Suprapubic skin (tissue), 4 donors: ENCODE results near the gene RIOK2. TPM values are rescaled to one million over a fixed set of nuclear protein-coding genes. Genes with fewer than 3 reads are reported as not detected.

Experiments
- DNase-seq, 2 donors: peaks; one replicate each; pipeline ENCODE4 v3.0.0-alpha.2; 2019; ENCODE audit warnings: low spot score in 2 of 2
- H3K27ac ChIP-seq: fragments of 200-600 bp; sonication (generic); one replicate; pipeline ENCODE4 v1.5.1; 2019
- H3K27me3 ChIP-seq: fragments of 200-600 bp; sonication (generic); one replicate; pipeline ENCODE4 v1.5.1; 2019
- H3K36me3 ChIP-seq: fragments of 200-600 bp; sonication (generic); one replicate; pipeline ENCODE4 v1.5.1; 2019
- H3K4me1 ChIP-seq: fragments of 200-600 bp; sonication (generic); one replicate; pipeline ENCODE4 v1.5.1; 2019
- H3K4me3 ChIP-seq: fragments of 200-600 bp; sonication (generic); one replicate; pipeline ENCODE4 v1.5.1; 2019; ENCODE audit warnings: mild to moderate bottlenecking
- H3K9me3 ChIP-seq: fragments of 200-600 bp; sonication (generic); one replicate; pipeline ENCODE4 v1.5.1; 2019
- CTCF ChIP-seq, 2 donors: fragments of 200-600 bp in 1 of 2; fragments of 450-650 bp in 1 of 2; sonication (generic) in 1 of 2; IDR thresholded peaks; one replicate each; pipeline ENCODE4 v1.5.1; 2016 to 2019; ENCODE audit warnings: antibody characterized with exemption in 2 of 2, mild to moderate bottlenecking in 1 of 2, moderate library complexity in 1 of 2
- EP300 ChIP-seq: sonication (generic); formaldehyde crosslinking; IDR thresholded peaks from one replicate; pipeline ENCODE4 v1.6.1; 2017; ENCODE audit warnings: antibody characterized with exemption
- POLR2A ChIP-seq, 2 donors: fragments of 450-650 bp; IDR thresholded peaks; one replicate each; pipeline ENCODE4 v1.6.1; 2017; ENCODE audit warnings: antibody characterized with exemption in 2 of 2, mild to moderate bottlenecking in 2 of 2, moderate library complexity in 2 of 2
- POLR2AphosphoS5 ChIP-seq, 3 donors: sonication (generic); formaldehyde crosslinking; IDR thresholded peaks; one replicate each; pipeline ENCODE4 v1.6.1; 2017; ENCODE audit warnings: antibody characterized with exemption in 3 of 3
- WGBS: methylation state at CpG from one replicate; pipeline ENCODE4 v1.1.5; 2018; 5-methylcytosine and 5-hydroxymethylcytosine counted together
- total RNA-seq, 4 donors: library from RNA; depleted of rRNA; stranded (reverse); fragments of >200 nt; gene quantifications; one replicate each; pipeline ENCODE4 v1.1.0, GENCODE V29; 2016

The RIOK2 gene
- total RNA-seq, 4 donors from 2014 or later, result 7.4 to 24.9 (median 16.3) TPM

- WGBS, result 67% methylated on average over 2 of the region's 2 CpGs
- H3K27ac ChIP-seq, result no peak overlapping the region
Measured at GRCh38 chr5:97119007-97119390, 64.0 kb downstream of the RIOK2 start.

GRCh38 chr5:97118261-97119006, 64.6 kb downstream of the RIOK2 start:
- TF ChIP-seq POLR2AphosphoS5 (IDR thresholded peaks at IDR 0.05) (no peak), CTCF (IDR thresholded peaks at IDR 0.05) (no peak), EP300 (no peak), POLR2A (IDR thresholded peaks at IDR 0.05) (no peak)
- WGBS, result 71% methylated on average over 2 of the region's 2 CpGs
- H3K4me1 ChIP-seq, result no peaks in the 10 kb centered on the region
- H3K4me3 ChIP-seq, result no peak overlapping the region
- H3K27me3 ChIP-seq, result peaks cover 9% of the 10 kb centered on the region
- no peak overlapping the region for H3K27ac ChIP-seq
- DNase-seq, result no peak
- no peaks in the 10 kb centered on the region for H3K9me3 ChIP-seq
- H3K36me3 ChIP-seq, result no peaks in the 10 kb centered on the region

More at GRCh38 chr5:97119007-97119390, 64.0 kb downstream of the RIOK2 start:
- no peak overlapping the region for H3K4me3 ChIP-seq
- H3K4me1 ChIP-seq, result no peaks in the 10 kb centered on the region
- no peak for DNase-seq
- no peaks in the 10 kb centered on the region for H3K36me3 ChIP-seq
- no peak for TF ChIP-seq EP300
- no peak for TF ChIP-seq POLR2AphosphoS5 (IDR thresholded peaks at IDR 0.05)
- TF ChIP-seq POLR2A (IDR thresholded peaks at IDR 0.05), result no peak
- TF ChIP-seq CTCF (IDR thresholded peaks at IDR 0.05), result no peak
- no peaks in the 10 kb centered on the region for H3K9me3 ChIP-seq
- H3K27me3 ChIP-seq, result peaks cover 12% of the 10 kb centered on the region

GRCh38 chr5:97115932-97116331, 67.1 kb downstream of the RIOK2 start:
- no peaks in the 10 kb centered on the region for H3K36me3 ChIP-seq
- TF ChIP-seq EP300, result no peak
- TF ChIP-seq POLR2A (IDR thresholded peaks at IDR 0.05), result no peak
- no peak for TF ChIP-seq POLR2AphosphoS5 (IDR thresholded peaks at IDR 0.05)
- no peak for TF ChIP-seq CTCF (IDR thresholded peaks at IDR 0.05)
- no peaks in the 10 kb centered on the region for H3K4me1 ChIP-seq
- H3K9me3 ChIP-seq, result no peaks in the 10 kb centered on the region
- no peaks in the 10 kb centered on the region for H3K27me3 ChIP-seq
- H3K27ac ChIP-seq, result no peak overlapping the region
- no peak for DNase-seq
- WGBS, result 80% methylated on average over 9 of the region's 9 CpGs
- H3K4me3 ChIP-seq, result no peak overlapping the region

GRCh38 chr5:97112230-97112629, 70.8 kb downstream of the RIOK2 start:
- Histone ChIP-seq H3K4me3 (no peak overlapping the region), H3K36me3 (no peaks in the 10 kb centered on the region), H3K4me1 (no peaks in the 10 kb centered on the region), H3K27me3 (no peaks in the 10 kb centered on the region), H3K27ac (no peak overlapping the region), H3K9me3 (no peaks in the 10 kb centered on the region)
- TF ChIP-seq POLR2A (IDR thresholded peaks at IDR 0.05) (no peak), CTCF (IDR thresholded peaks at IDR 0.05) (no peak), POLR2AphosphoS5 (IDR thresholded peaks at IDR 0.05) (no peak), EP300 (no peak)
- 69% methylated on average over 6 of the region's 6 CpGs for WGBS
- DNase-seq, result no peak

GRCh38 chr5:97111616-97112015, 71.4 kb downstream of the RIOK2 start:
- H3K36me3 ChIP-seq, result no peaks in the 10 kb centered on the region
- TF ChIP-seq POLR2A (IDR thresholded peaks at IDR 0.05) (no peak), EP300 (no peak), POLR2AphosphoS5 (IDR thresholded peaks at IDR 0.05) (no peak), CTCF (IDR thresholded peaks at IDR 0.05) (no peak)
- H3K27me3 ChIP-seq, result no peaks in the 10 kb centered on the region
- H3K4me3 ChIP-seq, result no peak overlapping the region
- H3K4me1 ChIP-seq, result no peaks in the 10 kb centered on the region
- no peak overlapping the region for H3K27ac ChIP-seq
- DNase-seq, result no peak
- no peaks in the 10 kb centered on the region for H3K9me3 ChIP-seq
- WGBS, result 65% methylated on average over 4 of the region's 4 CpGs
